ENCODE measurements around the gene MLH3.
A peak's percentile ranks its signal among the peaks of the same experiment; 100 is the strongest.

The MLH3 gene

GRCh38 chr14:75064205-75064567 lies 12.9 kb upstream of the MLH3 start:
- no peak for DNase-seq

GRCh38 chr14:75063491-75064204 lies 12.4 kb upstream of the MLH3 start, which contains the start of gene ACYP1:
TSS of gene ACYP1 (minus strand) at chr14:75064024. CDS start at chr14:75063553, 471 bp downstream.
- peak; percentile 90 to 94 for DNase-seq

- DNase-seq: no peak
Observed at GRCh38 chr14:75063013-75063412, 11.7 kb upstream of the MLH3 start.

GRCh38 chr14:75060420-75060819 lies 9.2 kb upstream of the MLH3 start:
- DNase-seq: no peak

GRCh38 chr14:75059642-75060041 lies 8.4 kb upstream of the MLH3 start:
- no peak for DNase-seq

GRCh38 chr14:75054421-75054820 lies 3.2 kb upstream of the MLH3 start:
- no peak for DNase-seq

GRCh38 chr14:75053396-75054291 lies 2.4 kb upstream of the MLH3 start:
- DNase-seq: no peak

- no peak for DNase-seq
Observed at GRCh38 chr14:75051556-75051899, 261 bp upstream of the MLH3 start.

GRCh38 chr14:75049731-75050201 lies 1.5 kb downstream of the MLH3 start:
- DNase-seq: no peak

GRCh38 chr14:75049136-75049535 lies 2.1 kb downstream of the MLH3 start:
- no peak for DNase-seq

- DNase-seq: no peak
Observed at GRCh38 chr14:75048101-75048500, 3.2 kb downstream of the MLH3 start.

GRCh38 chr14:75047506-75047905 lies 3.8 kb downstream of the MLH3 start:
- DNase-seq: no peak

- DNase-seq: no peak
Observed at GRCh38 chr14:75046899-75047298, 4.4 kb downstream of the MLH3 start.

- DNase-seq: no peak
Observed at GRCh38 chr14:75046275-75046674, 5.0 kb downstream of the MLH3 start.

GRCh38 chr14:75044752-75045151 lies 6.5 kb downstream of the MLH3 start:
- DNase-seq: no peak

- DNase-seq: no peak
Observed at GRCh38 chr14:75044322-75044721, 6.9 kb downstream of the MLH3 start.

- no peak for DNase-seq
Observed at GRCh38 chr14:75042035-75042434, 9.2 kb downstream of the MLH3 start.

GRCh38 chr14:75041613-75042012 lies 9.7 kb downstream of the MLH3 start:
- no peak for DNase-seq

GRCh38 chr14:75040959-75041358 lies 10.3 kb downstream of the MLH3 start:
- no peak for DNase-seq

- no peak for DNase-seq
Observed at GRCh38 chr14:75040507-75040906, 10.8 kb downstream of the MLH3 start.

GRCh38 chr14:75032939-75033338 lies 18.3 kb downstream of the MLH3 start:
- no peak for DNase-seq

GRCh38 chr14:75030147-75030546 lies 21.1 kb downstream of the MLH3 start:
- no peak for DNase-seq

GRCh38 chr14:75025876-75026275 lies 25.4 kb downstream of the MLH3 start:
- DNase-seq: no peak

- DNase-seq: peak in 1 of 2 experiments; percentile 6
Observed at GRCh38 chr14:75025082-75025481, 26.2 kb downstream of the MLH3 start.
